Measurements from ENCODE around the gene CNIH2. TPM values are rescaled to one million over a fixed set of nuclear protein-coding genes. Genes with fewer than 3 reads are reported as not detected.
A peak's percentile ranks its signal among the peaks of the same experiment; 100 is the strongest.

The CNIH2 gene
- total and polyA plus RNA-seq, 4 donors, result 1.1 to 3.4 (median 1.5) TPM

DNA sequence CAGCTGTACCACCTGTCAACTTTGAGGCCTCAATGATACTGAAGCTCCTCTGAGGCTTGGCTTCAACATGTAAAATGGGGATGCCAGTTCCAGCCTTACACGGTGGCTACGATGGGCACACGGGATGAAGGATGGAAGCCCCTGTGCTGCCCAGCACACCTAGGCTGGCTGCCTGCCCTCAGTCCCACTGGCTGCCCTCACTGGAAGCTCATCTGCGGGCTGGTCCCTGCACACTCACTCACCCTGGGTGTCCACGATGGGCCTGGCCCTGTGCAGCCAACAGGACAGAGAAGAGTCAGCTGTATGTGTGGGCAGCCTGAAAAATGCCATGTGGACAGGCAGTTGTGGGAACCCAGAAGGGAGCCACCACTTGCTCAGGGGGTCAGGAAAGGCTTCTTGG lies 8.7 kb downstream of the CNIH2 start:
- 88 to 93% methylated on average over 5 of the region's 5 CpGs for WGBS, 2 donors
- H3K36me3 ChIP-seq (ENCODE audit: control insufficient read depth in 4 of 4, insufficient read depth in 4 of 4, low read length in 4 of 4), result peaks cover 3 to 18% (median 10%) of the 10 kb centered on the region in 4 donors
- DNase-seq (no peak), ATAC-seq (ENCODE audit: insufficient read depth, low FRiP score) (no peak)
- TF ChIP-seq, protein P1, sequence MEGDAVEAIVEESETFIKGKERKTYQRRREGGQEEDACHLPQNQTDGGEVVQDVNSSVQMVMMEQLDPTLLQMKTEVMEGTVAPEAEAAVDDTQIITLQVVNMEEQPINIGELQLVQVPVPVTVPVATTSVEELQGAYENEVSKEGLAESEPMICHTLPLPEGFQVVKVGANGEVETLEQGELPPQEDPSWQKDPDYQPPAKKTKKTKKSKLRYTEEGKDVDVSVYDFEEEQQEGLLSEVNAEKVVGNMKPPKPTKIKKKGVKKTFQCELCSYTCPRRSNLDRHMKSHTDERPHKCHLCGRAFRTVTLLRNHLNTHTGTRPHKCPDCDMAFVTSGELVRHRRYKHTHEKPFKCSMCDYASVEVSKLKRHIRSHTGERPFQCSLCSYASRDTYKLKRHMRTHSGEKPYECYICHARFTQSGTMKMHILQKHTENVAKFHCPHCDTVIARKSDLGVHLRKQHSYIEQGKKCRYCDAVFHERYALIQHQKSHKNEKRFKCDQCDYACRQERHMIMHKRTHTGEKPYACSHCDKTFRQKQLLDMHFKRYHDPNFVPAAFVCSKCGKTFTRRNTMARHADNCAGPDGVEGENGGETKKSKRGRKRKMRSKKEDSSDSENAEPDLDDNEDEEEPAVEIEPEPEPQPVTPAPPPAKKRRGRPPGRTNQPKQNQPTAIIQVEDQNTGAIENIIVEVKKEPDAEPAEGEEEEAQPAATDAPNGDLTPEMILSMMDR (IDR thresholded peaks at IDR 0.05; ENCODE audit: control extremely low read depth, extremely low read depth), result no peak
- peaks cover 0 to 8% (median 6%) of the 10 kb centered on the region in 3 donors for H3K27me3 ChIP-seq (ENCODE audit: control insufficient read depth in 3 of 3, insufficient read depth in 3 of 3, low read length in 2 of 3)
- no peak overlapping the region for H3K9ac ChIP-seq (ENCODE audit: insufficient read depth in 1 of 2, low read length in 2 of 2)
- H3K27ac ChIP-seq (ENCODE audit: low read depth in 1 of 2, low read length in 1 of 2), result no peak overlapping the region
- peaks cover 4 to 19% (median 12%) of the 10 kb centered on the region in 5 donors for H3K4me1 ChIP-seq (ENCODE audit: control insufficient read depth in 5 of 5, insufficient read depth in 5 of 5, low read length in 5 of 5)
- H3K9me3 ChIP-seq (ENCODE audit: control insufficient read depth in 4 of 4, insufficient read depth in 3 of 4, low read length in 3 of 4), result no peaks in the 10 kb centered on the region
- no peak overlapping the region for H3K4me3 ChIP-seq

DNA sequence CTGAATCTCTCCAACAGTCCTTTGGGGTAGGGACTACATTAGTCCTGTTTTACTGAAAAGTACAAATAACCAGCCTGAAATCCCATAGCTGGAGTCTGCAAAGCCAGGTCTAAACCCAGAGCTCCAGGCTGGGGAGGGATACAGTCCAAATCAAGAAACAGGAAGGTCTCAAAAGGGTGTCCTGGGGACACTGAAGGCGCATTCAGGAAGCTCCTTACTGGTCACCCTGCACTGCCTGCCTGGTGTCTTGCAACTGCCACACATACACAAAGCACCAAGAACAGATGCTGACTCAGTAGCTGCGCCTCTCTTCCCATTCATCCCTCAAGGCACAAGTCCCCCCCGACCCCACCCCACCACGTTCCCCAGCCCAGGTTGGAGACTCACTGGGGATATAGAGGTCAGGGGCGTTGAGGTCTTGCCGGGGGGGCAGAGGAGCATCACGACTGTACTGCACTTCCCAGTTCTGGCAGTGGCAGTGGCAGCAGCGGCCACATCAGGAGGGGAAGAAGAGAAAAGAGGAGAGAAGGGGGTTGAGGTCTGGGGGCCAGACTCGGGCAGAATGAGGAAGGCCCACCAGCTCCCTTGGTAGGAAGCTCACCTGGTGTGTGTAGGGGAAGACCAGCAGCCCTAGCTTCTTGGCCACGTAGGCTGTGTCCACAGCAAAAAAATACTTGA lies 9.4 kb downstream of the CNIH2 start:
- Histone ChIP-seq H3K4me1 (ENCODE audit: control insufficient read depth in 5 of 5, insufficient read depth in 5 of 5, low read length in 5 of 5) (peaks cover 0 to 21% (median 12%) of the 10 kb centered on the region in 5 donors), H3K9me3 (ENCODE audit: control insufficient read depth in 4 of 4, insufficient read depth in 3 of 4, low read length in 3 of 4) (no peaks in the 10 kb centered on the region), H3K27me3 (ENCODE audit: control insufficient read depth in 3 of 3, insufficient read depth in 3 of 3, low read length in 2 of 3) (peaks cover 0 to 8% (median 7%) of the 10 kb centered on the region in 3 donors), H3K9ac (ENCODE audit: insufficient read depth in 1 of 2, low read length in 2 of 2) (no peak overlapping the region), H3K36me3 (ENCODE audit: control insufficient read depth in 4 of 4, insufficient read depth in 4 of 4, low read length in 4 of 4) (peaks cover 3 to 18% (median 10%) of the 10 kb centered on the region in 4 donors), H3K4me3 (no peak overlapping the region), H3K27ac (ENCODE audit: low read depth in 1 of 2, low read length in 1 of 2) (no peak overlapping the region)
- DNase-seq (no peak), ATAC-seq (ENCODE audit: insufficient read depth, low FRiP score) (no peak)
- TF ChIP-seq, protein P1 (IDR thresholded peaks at IDR 0.05; ENCODE audit: control extremely low read depth, extremely low read depth), result no peak
- 51 to 69% methylated on average over 10 of the region's 10 CpGs for WGBS, 2 donors

DNA sequence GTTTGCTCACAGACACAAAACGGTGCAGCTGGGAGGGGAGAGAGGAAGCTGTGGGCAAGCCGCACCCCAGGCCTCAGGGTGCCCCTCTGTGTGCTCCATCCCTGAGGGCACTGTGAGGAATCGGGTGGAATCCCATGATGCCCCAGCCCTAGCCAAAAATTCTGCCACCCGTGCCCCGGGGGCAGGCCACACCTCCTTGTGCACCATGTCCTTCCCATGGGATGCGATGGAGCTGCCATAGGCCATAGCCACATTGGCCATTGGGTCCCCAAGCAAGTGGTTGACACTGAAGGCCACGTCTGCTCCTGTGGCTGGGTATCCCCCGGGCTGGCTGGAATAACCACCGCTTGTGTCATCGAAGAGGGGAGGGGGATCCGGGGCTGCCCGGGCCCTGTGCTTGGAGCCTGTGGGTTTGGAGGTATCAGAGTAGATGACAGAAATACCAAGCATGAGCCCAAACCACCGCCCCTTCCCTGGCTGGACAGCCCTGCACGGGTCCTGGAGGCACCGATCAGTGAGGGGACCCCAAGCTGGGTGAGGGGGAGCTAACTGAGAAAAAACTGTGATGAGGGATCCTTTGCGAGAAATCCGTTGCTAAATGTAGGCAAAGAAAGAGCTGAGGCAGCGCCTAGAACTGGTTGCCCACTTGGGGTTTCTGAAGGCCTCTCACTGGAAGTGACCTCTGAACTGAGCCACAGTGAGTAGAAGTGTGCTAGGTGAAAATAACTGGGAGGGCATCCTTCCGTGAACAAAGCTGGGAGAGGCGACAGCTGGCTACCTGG lies 10.1 kb downstream of the CNIH2 start:
- H3K36me3 ChIP-seq (ENCODE audit: control insufficient read depth in 4 of 4, insufficient read depth in 4 of 4, low read length in 4 of 4), result peaks cover 3 to 17% (median 10%) of the 10 kb centered on the region in 4 donors
- H3K9ac ChIP-seq (ENCODE audit: insufficient read depth in 1 of 2, low read length in 2 of 2), result peak overlapping the region; percentile 69 to 96
- DNase-seq (peak in 2 of 3 donors; percentile 29 to 31), ATAC-seq (ENCODE audit: insufficient read depth, low FRiP score) (no peak)
- TF ChIP-seq, protein P1 (IDR thresholded peaks at IDR 0.05; ENCODE audit: control extremely low read depth, extremely low read depth), result no peak
- peak overlapping the region; percentile 90 for H3K4me3 ChIP-seq
- peaks cover 0 to 14% (median 14%) of the 10 kb centered on the region in 3 donors for H3K27me3 ChIP-seq (ENCODE audit: control insufficient read depth in 3 of 3, insufficient read depth in 3 of 3, low read length in 2 of 3)
- H3K4me1 ChIP-seq (ENCODE audit: control insufficient read depth in 5 of 5, insufficient read depth in 5 of 5, low read length in 5 of 5), result peaks cover 0 to 22% (median 12%) of the 10 kb centered on the region in 5 donors
- H3K9me3 ChIP-seq (ENCODE audit: control insufficient read depth in 4 of 4, insufficient read depth in 3 of 4, low read length in 3 of 4), result no peaks in the 10 kb centered on the region
- 40 to 45% methylated on average over 20 of the region's 20 CpGs for WGBS, 2 donors
- H3K27ac ChIP-seq (ENCODE audit: low read depth in 1 of 2, low read length in 1 of 2), result peak overlapping the region; percentile 93 to 97
